OCI-LY1 (cell line): ENCODE measurements around the gene OXSR1.

ENCODE experiments used
- EZH2 ChIP-seq: fragments of 200-600 bp; sonication (generic), shearing (Covaris generic); IDR thresholded peaks from 2 replicates; pipeline ENCODE4 v1.8.0; 2017; ENCODE audit warnings: borderline replicate concordance, mixed run types, mild to moderate bottlenecking, antibody characterized with exemption, low read length, moderate library complexity, mixed read lengths
- TF ChIP-seq, protein P1 (sequence below): fragments of 200-600 bp; sonication (generic), shearing (Covaris generic); IDR thresholded peaks from 2 replicates; pipeline ENCODE4 v1.5.1; 2017; ENCODE audit warnings: mild to moderate bottlenecking, antibody characterized with exemption, low read length, moderate library complexity, mixed read lengths

GRCh38 chr3:38116471-38117162 is 48.7 kb upstream of the OXSR1 start:
- TF ChIP-seq, protein P1, sequence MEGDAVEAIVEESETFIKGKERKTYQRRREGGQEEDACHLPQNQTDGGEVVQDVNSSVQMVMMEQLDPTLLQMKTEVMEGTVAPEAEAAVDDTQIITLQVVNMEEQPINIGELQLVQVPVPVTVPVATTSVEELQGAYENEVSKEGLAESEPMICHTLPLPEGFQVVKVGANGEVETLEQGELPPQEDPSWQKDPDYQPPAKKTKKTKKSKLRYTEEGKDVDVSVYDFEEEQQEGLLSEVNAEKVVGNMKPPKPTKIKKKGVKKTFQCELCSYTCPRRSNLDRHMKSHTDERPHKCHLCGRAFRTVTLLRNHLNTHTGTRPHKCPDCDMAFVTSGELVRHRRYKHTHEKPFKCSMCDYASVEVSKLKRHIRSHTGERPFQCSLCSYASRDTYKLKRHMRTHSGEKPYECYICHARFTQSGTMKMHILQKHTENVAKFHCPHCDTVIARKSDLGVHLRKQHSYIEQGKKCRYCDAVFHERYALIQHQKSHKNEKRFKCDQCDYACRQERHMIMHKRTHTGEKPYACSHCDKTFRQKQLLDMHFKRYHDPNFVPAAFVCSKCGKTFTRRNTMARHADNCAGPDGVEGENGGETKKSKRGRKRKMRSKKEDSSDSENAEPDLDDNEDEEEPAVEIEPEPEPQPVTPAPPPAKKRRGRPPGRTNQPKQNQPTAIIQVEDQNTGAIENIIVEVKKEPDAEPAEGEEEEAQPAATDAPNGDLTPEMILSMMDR: peak; percentile 15; the same call in 1 of the 2 replicates
- TF ChIP-seq EZH2: no peak
